Non-pigmented ciliary epithelial cell (primary cell): ENCODE results near the gene APOL2.
"Not testable (repeated sequence)": the region's sequence is repeated elsewhere in the genome, so short reads cannot be mapped to it uniquely, and the experiment has no call there.

Source experiments
- DNase-seq: peaks from one replicate; pipeline ENCODE4 v3.0.0-alpha.2; 2010; ENCODE audit warnings: low read depth

APOL2 gene

DNA sequence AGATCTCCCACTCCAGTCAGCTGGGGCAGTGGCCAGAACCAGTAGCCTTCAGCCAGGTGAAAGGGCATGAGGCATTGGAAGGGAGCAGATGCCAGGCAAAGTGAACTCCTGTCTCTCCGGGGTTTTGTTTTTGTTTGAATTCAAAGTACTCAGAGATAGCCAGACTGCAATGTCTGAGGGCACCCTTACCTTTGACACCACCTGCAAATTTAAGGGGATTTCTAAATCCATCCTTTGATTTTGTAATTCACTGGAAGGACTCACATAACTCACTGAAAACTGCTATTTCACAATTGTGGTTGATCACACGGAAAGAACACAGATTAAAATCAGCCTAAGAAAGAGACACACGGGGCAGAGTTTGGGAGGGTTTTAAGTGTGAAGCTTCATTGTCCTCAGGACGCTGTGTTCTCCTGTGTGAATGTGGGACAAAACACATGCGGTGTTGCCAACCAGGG lies 23.9 kb upstream of the APOL2 start:
- not testable (repeated sequence) for DNase-seq

DNA sequence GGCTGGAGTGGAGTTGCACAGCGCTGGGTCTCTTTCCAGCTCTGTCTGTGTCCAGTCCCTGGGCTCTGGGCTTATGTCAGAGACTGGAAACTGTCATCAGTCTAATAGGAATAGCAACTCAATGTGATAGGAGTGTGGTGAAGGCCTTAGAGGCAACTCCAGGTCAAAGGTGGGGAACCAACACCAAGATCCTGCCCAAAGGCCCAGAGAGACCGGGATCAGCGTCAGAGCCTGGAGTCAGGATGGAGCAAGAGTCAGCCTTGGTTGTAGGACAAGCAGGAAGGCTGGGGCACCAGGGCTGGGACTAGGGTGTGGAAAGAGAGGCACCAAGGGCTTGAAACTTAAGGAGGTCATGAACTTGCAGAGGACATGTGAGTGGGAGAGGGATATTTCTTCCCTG lies 23.0 kb upstream of the APOL2 start:
- not testable (repeated sequence) for DNase-seq

- not testable (repeated sequence) for DNase-seq
Measured at GRCh38 chr22:36261675-36262074, 22.3 kb upstream of the APOL2 start.

- no peak for DNase-seq
Measured at GRCh38 chr22:36259615-36260300, 20.4 kb upstream of the APOL2 start.

GRCh38 chr22:36258701-36259614 lies 19.6 kb upstream of the APOL2 start:
- no peak for DNase-seq

DNA sequence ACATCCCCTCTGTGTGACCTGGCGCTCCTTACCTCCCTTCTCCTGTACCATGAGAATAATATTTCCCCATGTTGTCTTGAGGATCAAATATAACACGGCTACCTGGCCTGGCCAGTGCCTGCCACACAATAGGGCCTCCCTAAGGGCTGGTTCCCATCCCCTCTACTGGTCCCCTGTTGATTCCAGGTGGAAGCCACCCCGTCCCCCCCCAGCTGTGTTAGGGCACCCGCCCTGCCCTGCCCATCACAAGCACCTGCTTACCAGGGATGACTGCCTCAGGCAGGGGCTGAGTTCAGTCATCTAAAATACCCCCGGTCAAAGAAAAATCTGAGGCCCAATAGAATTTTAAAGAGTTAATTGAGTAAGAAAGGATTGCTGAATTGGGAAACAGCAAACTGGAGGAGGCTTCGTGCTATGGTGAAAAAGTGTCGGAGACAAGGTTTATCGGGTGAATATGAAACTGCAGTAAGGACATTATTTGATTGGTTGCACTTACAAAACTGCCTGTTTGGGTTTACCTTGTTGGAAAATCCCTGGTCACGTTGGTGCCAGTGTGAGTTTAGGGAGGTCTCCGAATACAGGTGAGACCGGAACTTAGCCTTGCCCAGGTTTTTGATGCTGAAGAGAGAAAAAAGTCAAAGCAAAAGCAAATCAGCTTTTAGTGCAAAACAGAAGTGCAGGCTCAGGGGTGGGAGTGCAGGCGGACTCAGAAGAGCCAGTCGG lies 18.8 kb upstream of the APOL2 start:
- no peak for DNase-seq

- DNase-seq = no peak
Measured at GRCh38 chr22:36257308-36257707, 18.0 kb upstream of the APOL2 start.

DNA sequence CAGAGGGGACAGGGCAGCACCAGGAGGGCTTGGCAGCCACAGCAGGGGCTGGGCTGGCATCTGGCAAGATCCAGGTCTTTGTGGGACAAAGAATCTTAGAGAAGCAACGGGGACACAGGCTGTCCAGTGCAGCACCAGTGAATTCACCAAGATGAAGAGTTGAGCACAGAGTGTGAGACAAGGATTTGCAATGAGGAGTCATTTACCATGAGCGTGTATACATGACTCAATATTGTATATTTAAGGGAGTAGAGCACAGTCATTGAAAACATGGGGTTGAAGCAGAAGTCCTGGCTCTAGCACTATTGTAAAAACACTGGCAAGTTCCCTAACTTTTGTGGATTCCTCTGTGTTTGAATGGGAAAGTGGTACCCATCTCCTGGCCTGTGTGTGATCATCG lies 17.2 kb upstream of the APOL2 start:
- DNase-seq = no peak

DNA sequence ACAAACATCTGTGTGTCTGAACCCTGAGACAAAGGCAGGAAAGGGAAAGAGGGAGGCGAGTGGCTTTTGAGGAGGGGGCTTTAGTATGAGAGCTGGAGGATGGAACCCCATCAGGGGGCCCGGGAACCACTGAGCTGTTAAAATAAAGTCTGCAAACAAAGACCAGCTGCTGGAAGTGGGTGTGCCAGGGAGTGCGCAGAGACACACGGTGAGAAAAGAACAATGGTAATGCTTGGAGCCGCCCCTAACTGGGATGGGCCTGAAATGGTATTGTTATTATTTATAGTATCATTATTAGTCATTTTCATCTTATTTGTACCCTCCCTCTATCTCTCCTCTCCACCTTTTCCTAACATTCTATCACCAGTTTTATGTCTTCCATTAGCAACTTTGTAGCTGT lies 16.2 kb upstream of the APOL2 start:
- DNase-seq = not testable (repeated sequence)

- no peak for DNase-seq
Measured at GRCh38 chr22:36253523-36254490, 14.5 kb upstream of the APOL2 start.

DNA sequence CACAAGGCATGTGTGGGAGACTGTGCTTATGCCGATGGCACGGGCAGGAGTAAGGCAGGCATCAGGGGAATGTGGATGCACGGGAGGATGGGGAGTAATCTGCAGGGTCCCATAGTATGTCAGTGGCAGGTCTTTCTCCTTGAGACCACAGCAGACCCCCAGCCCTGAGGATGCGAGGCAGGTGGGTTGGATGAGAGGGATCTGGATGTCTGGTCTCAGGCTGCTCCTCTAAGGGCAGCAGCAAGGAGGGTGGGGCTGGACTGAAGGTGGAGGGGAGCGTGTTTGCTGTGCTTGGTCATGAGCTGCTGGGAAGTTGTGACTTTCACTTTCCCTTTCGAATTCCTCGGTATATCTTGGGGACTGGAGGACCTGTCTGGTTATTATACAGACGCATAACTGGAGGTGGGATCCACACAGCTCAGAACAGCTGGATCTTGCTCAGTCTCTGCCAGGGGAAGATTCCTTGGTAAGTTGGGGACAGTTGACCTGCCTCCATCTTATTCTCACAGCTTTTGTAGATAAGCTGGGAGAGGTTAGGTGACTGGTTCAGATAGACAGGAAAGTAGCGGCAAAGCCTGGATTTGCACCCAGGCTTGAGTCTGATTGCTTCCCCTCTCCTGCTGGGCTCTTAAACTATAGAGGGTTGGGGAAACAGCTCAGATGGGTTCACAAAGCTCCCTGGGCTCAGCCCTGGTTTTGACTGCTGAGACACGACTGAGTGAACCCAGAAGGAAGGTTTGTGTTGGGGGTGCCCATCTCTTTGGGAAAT lies 13.6 kb upstream of the APOL2 start, which contains the start of gene APOL1:
Gene APOL1, plus strand, starts transcription at position 380 of the 769 bp plus-strand sequence. CDS start 1,823 bp downstream, outside the sequence.
- DNase-seq = no peak

- not testable (repeated sequence) for DNase-seq
Measured at GRCh38 chr22:36251979-36252608, 12.8 kb upstream of the APOL2 start.

DNA sequence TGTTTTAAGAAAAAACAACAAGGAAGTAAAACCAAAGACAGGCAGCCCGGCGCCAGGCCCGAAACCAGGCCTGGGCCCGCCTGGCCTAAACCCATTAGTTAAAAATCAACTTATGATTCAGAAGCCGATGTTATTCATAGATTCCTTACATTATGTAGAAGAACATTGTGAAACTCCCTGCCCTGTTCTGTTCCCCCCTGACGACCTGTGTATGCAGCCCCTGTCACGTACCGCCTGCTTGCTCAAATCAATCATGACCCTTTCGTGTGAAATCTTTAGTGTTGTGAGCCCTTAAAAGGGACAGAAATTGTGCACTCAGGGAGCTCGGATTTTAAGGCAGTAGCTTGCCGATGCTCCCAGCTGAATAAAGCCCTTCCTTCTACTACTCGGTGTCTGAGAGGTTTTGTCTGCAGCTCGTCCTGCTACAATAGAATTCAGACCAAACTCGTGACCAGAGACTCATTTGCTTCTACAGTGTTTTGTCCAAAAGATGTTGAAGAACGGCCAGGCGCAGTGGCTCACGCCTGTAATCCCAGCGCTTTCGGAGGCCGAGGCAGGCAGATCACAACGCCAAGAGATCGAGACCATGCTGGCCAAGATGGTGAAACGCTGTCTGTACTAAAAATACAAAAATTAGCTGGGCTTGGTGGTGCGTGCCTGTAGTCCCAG lies 11.1 kb upstream of the APOL2 start:
- DNase-seq = not testable (repeated sequence)

DNA sequence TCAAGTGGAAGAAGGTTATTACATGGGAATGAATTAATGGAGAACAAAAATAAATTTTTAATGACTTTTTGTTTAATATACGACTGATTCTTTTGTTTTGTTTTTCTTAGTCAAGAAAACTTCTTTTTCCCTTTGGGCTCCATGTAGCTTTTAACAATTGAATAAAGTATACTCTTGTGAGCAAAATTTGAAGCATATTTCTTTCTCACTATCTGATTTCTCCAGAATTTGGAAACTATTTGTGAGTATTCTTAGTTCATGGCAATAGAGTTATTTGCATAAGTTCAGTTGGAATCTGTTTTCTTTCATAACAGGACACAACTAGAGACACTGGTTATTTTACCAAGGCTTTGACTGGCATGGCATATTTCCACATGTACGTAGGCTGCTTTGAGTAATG lies 9.8 kb upstream of the APOL2 start:
- no peak for DNase-seq

GRCh38 chr22:36247955-36248354 lies 8.6 kb upstream of the APOL2 start:
- DNase-seq = no peak

DNA sequence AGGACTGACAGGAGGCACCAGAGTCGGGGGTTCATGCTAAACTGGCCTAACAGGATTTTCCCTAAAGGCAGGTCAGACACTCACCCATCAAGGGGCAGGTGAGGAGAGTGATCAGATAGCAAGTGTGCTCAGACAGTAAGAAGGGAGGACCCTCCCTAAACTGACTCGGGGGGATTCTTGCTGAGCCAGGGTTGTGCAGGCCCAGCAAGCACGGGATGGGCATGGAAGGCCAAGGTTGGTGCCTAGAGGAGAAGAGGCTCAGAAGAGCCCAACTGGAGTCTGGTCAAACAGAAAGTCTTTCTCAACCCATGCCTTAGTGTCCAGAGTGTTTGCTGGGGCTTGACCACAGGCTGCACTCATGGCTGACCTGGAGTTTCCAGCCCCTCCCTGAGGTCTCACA lies 7.4 kb upstream of the APOL2 start:
- no peak for DNase-seq

DNA sequence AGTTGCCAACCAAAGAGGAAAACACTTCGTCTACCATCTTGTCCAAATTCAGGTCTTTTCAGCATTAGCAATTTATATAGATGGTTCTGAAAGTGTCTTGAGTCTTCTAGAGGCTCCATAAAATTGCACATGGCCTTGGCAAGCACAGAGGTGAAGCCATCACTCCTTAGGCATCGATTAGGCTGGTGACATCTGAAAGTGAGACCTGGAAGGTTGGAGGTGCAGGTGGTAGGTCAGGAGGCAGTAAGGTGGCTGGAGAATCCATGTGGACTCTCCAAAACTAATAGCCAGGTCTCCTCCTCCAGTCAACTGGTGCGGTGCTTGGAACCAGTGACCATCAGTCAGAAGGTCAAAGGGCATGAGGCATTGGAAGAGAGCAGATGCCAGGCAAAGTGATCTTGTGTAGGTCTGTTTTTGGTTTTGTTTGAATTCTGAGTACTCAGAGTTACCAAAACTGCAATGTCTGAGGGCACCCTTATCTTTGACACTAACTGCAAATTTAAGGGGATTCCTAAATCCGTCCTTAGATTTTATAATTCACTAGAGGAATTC lies 6.6 kb upstream of the APOL2 start:
- DNase-seq = no peak

GRCh38 chr22:36244522-36245391 lies 5.4 kb upstream of the APOL2 start:
- no peak for DNase-seq
